ENCODE results near the gene R3HDML.
"Not testable (repeated sequence)": the region's sequence is repeated elsewhere in the genome, so short reads cannot be mapped to it uniquely, and the experiment has no call there.

The R3HDML gene

DNA sequence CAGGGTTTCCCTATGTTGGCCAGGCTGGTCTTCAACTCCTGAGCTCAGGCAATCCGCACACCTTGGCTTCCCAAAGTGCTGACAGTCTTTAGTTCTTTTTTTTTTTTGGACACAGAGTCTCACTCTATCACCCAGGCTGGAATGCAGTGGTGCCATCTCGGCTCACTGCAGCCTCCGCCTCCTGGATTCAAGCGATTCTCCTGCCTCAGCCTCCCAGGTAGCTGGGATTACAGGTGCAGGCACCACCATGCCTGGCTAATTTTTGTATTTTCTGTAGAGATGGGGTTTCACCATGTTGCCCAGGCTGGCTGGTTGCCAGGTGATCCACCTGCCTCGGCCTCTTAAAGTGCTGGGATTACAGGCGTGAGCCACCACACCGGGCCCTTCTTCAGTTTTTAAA is 9.1 kb upstream of the R3HDML start:
- not testable (repeated sequence) for DNase-seq (ENCODE audit: low read depth in 2 of 2)

DNA sequence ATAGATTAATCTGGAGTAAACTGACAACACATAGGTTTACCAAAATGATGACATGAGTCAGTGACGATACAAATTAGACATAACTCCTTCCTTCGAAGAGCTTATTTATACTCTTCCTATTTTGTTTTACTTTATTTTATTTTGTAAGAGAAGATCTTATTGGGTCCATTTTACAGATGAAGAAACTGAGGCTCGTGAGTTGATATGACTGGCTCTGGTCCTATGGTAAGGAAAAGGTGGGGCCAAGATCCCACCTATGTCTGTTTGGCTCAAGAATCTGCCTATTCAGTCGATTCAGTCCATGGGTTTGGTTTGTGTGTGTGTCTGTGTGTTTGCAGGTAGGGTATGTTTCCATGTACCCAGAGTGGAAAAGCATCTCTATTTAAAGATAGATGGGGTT is 8.4 kb upstream of the R3HDML start:
- no peak for DNase-seq (ENCODE audit: low read depth in 2 of 2)

DNA sequence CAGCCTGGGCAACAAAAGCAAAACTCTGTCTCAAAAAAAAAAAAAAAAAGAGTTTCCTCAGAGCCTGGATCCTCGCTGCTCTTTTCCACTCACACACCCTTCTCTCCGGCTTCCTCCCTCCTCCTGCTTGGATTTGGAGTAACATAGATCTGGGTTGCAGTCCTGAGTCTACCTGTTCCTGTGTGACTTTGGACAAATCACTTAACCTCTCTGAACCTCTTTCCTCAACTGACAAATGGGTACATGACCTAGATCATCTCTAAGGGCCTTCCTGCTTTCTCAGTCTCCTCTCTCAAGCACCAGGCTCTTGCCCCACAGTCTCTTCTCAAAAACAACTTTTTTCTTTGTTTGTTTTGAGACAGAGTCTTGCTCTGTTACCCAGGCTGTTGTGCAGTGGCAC is 5.6 kb upstream of the R3HDML start:
- no peak for DNase-seq (ENCODE audit: low read depth in 2 of 2)

DNA sequence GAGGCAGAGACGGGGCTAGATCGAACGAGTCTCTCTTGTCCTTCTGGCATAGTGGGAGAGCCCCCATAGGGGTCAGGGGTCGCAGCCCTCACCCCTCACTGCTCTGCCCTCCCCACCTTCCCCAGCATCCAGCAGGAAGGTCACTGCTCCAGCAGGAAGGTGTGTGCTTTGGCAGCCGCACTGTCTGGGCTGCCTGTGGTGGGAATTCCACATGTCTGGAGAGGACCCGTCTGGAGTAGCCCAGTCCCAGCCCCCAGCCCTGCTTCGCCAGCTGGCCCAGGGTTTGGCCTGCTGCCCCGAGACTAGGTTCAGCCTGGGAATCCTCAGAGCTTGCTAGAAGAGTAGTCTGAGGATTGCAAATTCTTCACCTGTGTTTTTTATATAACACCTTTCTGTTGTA is 2.5 kb upstream of the R3HDML start:
- no peak for DNase-seq (ENCODE audit: low read depth in 2 of 2)

DNA sequence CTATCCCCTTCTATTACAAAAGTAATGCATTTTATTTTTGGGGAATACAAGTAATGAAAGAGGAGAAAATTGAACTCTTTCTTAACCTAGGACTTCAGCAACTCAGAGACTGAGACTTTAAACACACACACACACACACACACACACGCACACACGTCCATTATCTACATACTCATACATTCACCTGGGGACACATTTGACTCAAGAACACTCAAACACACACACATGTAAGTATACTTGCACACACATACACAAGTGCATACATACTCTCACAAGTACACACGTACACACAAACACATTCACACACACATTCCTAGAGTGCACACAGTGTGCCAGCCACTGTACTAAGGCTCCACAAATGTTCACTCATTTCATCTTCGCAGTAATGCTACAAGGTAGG is 2.1 kb upstream of the R3HDML start:
- no peak for DNase-seq (ENCODE audit: low read depth in 2 of 2)

DNA sequence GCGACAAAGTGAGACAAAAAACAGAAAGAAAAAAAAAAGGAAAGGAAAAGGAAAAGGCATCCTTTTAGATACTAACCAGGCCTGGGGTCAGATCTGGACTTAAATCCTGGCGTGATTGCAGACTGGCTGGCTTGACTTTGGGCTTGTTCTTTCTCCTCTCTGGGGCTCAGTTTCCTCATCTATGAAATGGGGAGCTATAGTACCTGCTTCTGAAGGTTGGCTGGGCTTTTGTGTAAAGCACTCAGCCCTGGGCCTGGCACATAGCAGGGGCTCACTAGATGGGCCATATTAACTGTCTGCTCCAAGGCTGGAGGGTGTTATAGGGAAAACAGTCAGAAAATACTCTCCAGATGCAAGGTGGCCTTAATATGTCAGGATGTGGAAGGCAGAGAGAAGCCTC is 1.2 kb upstream of the R3HDML start:
- no peak for DNase-seq (ENCODE audit: low read depth in 2 of 2)

DNA sequence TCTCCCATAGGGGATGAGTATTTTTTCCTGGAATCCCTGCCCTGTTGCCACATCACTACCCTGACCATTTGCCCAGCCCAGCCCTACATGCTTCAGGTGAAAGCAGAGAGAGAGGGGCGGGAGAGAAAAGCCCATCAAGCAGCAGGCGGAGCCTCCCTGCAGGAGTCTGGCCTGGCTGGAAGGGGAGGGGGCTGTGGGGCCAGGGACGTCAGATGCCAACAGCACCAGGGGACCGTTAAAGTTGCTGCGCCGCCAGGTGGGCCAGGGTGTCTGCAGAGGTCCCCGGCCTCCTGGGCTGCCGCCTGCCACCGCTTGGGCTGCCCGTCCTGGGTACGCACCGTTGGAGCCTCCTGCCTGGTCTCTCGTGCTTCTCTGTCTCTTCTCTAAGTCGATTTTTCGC is 757 bp upstream of the R3HDML start:
- no peak for DNase-seq (ENCODE audit: low read depth in 2 of 2)

DNA sequence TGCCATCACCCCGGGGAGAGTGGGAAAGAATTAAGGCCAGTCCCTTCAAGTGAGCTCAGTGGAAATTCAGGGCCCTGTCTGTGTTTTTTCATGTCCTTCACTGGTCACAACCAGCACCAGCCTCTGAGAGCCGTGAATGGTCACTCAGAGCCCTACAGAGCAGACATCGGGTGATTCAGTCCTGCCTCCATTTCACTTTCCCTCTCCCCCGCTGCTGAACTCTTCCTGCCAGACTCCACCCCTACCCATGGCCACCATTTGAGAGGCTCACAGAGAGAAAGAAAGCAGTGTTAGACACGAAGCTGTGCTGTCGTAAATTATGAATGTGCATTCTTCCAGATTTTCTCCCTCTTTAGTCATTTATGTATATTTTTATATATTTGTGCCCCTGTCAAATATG is 5.4 kb downstream of the R3HDML start:
- no peak for DNase-seq (ENCODE audit: low read depth in 2 of 2)

DNA sequence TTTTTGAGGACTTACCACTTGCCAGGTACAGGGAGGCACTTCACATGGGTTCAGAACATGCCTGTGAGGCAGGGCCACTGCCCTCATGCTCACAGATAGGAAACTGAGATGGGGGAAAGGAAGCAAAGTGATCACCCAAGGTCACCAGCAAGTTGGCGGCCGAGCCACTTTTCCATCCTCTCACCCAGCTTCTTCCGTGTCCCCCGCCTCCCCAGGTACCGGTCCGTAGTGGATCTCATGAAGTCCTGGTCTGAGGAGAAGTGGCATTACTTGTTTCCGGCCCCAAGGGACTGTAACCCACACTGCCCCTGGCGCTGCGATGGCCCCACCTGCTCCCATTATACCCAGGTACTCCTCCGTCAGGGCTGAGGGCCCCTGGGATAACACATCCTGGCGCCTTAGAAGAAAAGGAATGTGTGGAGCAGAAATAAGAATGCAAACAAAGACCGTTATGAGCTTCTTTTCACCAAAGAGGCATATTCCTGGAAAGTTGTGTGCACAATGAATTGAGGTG is 6.4 kb downstream of the R3HDML start:
- no peak for DNase-seq (ENCODE audit: low read depth in 2 of 2)

DNA sequence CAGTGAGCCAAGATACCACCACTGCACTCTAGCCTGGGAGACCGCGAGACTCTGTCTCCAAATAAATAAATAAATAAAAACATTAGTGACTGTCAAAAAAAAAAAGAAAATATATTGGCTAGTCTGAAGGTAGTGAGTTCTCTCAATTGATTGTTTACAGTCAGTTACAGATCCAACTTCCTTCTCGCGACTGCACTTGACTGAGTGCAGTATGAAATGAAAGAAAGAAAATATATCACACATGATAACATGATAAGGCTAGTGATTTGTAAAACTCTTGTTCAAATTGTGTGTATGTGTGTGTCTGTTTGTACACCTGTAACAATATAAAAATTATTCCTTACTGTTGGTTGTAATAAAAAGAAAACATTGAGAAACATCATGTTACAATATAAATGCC is 7.9 kb downstream of the R3HDML start:
- no peak for DNase-seq (ENCODE audit: low read depth in 2 of 2)

DNA sequence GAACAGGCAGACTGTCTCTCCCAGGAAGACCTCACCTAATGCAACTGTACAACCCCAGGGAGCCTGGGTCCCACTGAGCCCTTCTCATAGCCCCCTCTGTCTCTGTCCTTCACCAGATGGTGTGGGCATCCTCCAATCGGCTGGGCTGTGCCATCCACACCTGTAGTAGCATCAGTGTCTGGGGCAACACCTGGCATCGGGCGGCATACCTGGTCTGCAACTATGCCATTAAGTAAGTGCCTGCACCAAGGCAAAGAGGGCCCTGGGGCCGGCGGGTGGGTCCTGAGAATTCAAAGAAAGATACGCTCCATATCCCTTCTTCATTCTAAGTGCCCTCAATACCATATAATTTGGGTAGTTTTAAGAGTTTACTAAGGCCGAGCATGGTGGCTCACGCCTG is 8.3 kb downstream of the R3HDML start:
- no peak for DNase-seq (ENCODE audit: low read depth in 2 of 2)

DNA sequence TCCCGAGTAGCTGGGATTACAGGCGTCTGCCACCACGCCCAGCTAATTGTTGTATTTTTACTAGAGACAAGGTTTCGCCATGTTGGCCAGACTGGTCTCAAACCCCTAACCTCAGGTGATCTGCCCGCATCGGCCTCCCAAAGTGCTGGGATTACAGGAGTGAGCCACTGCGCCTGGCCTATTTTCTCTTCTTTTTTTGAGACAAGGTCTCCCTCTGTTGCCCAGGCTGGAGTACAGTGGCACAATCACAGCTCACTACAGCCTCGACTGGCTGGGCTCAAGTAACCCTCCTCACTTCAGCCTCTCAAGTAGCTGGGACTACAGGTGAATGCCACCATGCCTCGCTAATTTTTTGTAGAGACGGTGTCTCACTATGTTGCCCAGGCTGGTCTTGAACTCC is 9.1 kb downstream of the R3HDML start:
- not testable (repeated sequence) for DNase-seq (ENCODE audit: low read depth in 2 of 2)

DNA sequence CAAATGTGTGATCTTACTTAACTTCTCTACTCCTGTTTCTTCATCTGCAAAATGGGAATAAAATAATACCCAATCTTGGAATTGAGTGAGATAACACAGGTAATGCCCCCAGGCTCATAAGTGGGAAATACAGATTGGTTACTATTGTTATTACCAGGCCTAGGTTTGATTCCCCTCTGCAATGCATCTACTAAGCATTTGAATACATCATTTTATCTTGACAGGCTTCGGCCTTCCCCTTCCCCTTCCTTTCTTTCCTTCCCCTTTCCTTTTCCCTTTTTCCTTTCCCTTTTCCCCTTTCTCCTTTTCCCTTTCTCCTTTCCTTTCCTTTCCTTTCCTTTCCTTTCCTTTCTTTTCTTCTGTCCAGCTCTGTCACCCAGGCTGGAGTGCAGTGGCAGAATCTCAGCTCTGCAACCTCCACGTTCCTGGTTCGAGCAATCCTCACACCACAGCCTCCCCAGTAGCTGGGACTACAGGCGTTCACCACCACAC is 11.4 kb downstream of the R3HDML start:
- DNase-seq (ENCODE audit: low read depth in 2 of 2) = no peak

DNA sequence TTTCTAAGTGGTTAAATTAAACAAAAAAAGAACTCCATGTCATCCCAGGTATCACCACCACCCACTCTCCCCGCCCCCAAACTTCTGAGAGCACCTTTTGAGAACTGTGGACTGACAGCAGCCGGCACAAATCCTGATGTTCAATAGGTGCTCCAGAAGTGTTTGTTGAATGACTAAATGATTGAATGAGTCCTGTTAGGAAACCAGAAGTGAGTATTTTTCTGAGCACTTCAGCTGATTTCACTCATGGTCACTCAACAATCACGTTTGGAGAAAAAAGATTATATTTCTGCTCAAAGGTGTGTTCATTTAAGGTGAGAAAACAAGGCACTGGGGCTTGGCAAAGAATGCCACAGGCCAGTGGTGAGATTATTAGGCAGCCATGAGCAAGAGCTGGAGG is 12.5 kb downstream of the R3HDML start:
- no peak for DNase-seq (ENCODE audit: low read depth in 2 of 2)

DNA sequence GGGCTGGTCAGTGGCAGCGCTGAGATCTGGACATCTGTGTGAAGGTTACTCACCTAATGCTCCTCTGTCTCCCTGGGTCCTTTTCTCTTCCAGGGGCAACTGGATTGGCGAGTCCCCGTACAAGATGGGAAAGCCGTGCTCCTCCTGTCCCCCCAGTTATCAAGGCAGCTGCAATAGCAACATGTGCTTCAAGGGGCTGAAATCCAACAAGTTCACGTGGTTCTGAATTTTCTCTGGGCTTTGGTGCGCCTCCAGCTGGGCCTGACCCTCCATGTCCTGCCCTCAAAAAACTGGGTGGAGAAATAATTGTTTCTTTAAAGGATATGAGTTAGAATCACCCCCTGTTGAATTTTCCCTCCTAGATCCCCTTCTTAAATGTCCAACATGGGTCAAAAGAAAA is 13.7 kb downstream of the R3HDML start:
- no peak for DNase-seq (ENCODE audit: low read depth in 2 of 2)

DNA sequence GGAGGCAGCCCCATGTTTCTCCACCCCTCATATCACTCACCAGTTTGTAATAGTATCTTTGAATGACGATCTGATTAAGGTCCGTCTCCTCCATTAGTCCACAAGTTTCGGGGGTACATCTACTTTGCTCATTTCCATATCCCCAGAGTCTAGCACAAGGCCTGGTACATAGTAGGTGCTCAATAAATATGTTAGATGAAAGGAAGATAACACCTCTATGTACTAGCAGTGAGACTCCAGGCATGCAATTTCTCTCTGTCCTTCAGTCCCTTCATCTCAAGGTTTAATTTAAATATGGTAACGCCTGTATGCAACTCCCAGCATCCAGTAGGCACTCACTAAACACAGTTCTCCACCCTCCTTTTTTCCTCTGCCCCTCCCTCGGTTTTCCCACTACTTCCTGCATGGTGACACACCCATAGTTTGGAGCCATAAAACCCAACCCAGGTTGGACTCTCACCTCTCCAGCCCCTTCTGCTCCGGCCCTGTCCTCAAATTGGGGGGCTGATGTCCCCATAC is 18.2 kb downstream of the R3HDML start:
- no peak for DNase-seq (ENCODE audit: low read depth in 2 of 2)

DNA sequence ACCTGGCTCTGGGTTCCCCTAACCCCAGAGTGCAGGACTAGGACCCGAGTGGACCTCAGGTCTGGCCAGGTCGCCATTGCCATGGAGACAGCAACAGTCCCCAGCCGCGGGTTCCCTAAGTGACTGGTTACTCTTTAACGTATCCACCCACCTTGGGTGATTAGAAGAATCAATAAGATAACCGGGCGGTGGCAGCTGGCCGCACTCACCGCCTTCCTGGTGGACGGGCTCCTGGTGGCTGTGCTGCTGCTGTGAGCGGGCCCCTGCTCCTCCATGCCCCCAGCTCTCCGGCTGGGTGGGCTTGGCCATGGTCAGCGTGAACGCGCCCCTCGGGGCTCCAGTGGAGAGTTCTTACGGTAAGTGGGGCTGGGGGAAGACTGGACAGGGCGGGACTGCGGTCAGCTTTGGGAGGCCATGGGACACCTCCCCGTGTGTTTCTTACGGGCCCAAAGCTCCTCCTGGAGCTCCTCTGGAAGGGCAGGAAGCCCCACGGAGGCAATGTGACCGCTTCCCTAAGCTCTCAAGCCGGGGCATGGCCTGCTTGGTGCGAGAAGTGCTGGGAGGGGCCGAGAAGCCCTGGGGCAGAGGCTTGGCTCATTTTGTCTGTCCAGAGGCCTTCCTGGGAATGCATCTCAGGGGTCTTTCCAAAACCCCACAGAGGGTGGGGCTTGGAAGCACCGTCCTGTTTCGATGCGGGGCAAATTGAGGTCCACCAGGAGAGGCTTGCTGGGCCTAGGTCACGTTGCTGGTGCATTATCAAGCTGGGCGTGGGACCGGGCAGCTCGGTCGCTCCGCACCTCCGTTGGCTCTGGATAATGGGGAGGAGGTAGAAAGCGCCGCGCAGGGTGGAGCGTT is 18.9 kb downstream of the R3HDML start, which contains the start of gene HNF4A:
Gene HNF4A, plus strand, starts transcription at position 202 of the 855 bp plus-strand sequence. Its CDS starts 106 bp downstream, at position 308.
- no peak for DNase-seq (ENCODE audit: low read depth in 2 of 2)

DNA sequence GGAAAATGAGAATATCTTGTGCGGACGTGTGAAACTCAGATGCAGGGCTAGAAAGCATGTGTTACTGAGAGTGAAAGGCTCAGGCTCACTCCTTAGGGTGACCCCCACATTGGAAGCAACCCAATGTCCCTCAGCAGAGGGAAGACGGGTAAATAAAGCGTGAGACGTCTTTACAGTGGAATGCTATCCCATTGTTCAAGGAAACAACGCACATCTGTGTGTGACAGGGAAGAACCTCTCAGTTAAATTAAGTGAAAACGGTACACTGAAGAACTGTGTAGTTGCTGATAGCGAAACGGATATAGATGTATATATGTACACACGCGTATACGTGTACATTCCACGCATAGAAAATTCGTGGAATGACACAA is 19.5 kb downstream of the R3HDML start:
- DNase-seq (ENCODE audit: low read depth in 2 of 2) = no peak

DNA sequence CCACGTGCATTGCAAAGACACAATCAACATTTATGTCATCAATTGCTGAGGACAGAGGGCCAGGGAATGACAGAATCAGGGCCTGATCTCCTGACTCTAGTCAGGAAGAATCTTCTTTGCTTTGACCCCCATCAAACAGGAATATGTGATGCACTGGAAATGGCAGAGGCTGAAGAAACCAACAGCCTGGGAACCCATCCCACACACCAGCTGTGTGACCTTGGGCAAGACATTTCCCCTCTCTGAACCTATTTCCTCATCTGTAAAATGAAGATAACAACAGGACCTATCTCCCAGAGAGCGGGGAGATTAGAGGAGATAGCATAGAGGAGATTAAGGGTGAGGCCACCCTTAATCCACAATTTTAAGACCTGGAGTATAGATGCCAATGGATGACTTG is 20.2 kb downstream of the R3HDML start:
- DNase-seq (ENCODE audit: low read depth in 2 of 2) = no peak

DNA sequence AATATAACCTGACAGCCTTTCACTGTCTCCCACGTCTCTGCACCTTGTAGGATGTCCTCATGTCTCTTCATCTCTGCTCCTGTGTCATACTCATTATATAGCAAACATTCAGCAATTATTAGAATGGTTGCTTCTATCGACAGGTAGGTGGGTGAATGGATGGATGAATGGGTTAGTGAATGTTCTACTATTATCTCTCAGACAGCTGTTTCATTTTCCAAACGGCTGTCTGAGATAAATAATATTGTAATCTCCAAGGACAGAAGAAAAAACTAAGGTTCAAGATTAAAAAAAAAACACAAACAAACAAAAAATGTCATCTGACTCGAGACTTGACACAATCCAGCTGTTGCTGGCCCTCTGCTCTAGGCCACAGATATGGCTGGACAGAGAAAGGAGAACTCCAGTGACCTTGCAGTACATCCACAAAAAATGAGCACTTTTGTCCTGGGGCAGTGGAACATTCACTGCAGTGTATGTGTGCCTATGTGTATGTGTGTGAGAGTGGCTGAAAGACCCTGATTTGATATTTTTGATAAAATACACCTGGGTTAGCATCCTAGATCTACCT is 20.8 kb downstream of the R3HDML start:
- no peak for DNase-seq (ENCODE audit: low read depth in 2 of 2)

DNA sequence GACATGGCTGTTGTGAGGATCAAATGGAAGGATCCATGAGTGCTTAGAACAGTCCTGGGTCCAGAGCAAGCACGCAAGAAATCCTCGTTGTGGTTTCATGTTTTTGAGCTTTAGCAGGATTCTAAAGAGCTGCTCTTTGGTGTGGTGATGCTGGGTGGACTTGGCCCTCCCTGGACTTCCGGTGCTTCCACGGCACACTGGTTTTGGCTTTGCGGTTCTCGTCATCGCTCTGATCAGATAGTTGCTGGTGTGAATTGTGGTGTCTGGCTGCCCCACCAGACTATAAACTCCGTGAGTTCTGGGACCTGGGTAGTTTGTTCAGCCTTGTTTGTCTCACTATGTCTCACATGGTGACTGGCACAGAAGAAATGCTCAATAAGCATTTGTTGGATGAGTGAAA is 21.9 kb downstream of the R3HDML start:
- no peak for DNase-seq (ENCODE audit: low read depth in 2 of 2)

DNA sequence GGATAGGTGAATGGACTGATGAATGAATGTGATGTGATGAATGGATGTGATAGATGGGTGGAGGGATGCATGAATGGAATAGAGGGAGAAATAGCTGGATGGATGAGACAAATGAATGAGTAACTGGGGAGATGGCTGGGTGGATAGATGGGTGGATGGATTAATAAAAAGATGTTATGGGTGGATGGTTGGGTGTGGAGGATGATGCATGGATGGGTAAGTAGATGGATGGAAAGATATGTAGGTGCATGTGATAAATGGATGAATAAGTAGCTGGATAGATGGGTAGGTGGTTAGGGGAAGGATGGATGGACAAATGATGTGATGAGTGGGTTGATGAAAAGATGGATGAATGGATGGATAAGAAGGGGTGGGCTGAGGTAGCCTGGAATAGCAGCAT is 23.4 kb downstream of the R3HDML start:
- no peak for DNase-seq (ENCODE audit: low read depth in 2 of 2)

DNA sequence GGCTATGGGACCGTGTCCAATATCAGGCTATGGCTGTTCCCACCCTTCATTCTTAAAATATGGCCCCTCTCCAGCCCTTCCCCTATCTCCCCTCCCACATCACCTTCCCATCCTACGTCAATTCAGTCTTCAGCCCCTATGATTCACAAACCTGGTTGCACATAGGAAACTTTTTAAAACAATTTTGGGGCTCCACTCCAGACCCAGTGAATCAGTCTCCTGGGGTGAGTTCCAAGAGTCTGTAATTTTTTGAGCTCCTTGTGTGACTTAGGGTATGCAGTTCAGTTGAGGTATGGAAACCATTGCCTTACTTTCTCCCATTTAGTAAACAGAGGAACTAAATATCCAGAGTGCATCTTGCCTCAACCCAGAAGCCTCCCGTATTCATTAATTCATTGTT is 24.2 kb downstream of the R3HDML start:
- DNase-seq (ENCODE audit: low read depth in 2 of 2) = no peak
